Body of pancreas (tissue), 4 donors: ENCODE data around the gene INHBC.

Source experiments
- CTCF ChIP-seq, 7 experiments: fragments of 450-650 bp in 4 of 7; fragments of 200-600 bp in 3 of 7; sonication (generic) in 3 of 7; IDR thresholded peaks; one replicate each; pipeline ENCODE4 v1.5.1; 2016 to 2019; ENCODE audit warnings: antibody characterized with exemption in 7 of 7
- POLR2A ChIP-seq, 3 donors: fragments of 450-650 bp; IDR thresholded peaks; one replicate each; pipeline ENCODE4 v1.6.1; 2016; ENCODE audit warnings: antibody characterized with exemption in 3 of 3, mild to moderate bottlenecking in 2 of 3

DNA sequence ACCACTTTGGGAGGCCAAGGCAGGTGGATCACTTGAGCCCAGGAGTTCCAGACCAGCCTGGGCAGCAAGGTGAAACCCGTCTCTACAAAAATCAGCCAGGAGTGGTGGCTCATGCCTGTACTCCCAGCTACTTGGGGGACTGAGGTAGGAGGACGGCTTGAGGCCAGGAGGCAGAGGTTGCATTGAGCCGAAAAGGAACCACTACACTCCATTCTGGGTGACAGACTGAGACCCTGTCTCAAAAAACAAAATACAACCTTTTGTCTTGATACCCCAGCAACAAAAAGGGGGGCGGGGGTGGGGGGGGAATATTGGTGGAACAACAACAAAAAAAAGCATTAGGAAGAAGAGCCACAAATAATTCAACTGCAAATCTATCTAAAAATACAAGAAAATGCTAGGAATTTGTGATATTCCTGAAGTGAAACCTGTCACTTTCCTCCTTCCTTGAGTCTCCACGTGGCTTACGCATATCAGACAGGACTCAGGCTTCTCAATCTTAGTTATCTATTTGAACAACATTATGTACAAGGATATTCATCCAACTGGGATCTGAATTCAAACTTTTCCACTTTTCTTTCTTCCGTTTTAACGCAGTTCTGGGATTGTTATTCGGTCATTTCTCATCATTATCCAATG lies 5.0 kb upstream of the INHBC start:
- TF ChIP-seq CTCF (IDR thresholded peaks at IDR 0.05): no peak
- no peak for TF ChIP-seq POLR2A (IDR thresholded peaks at IDR 0.05)
